SU-DHL-6 (cell line): ENCODE results near the gene MYRFL.

ENCODE experiments used
- CTCF ChIP-seq: fragments of 200-600 bp; sonication (generic); IDR thresholded peaks from one replicate; pipeline ENCODE4 v1.5.1; 2017; ENCODE audit warnings: antibody characterized with exemption, mild to moderate bottlenecking, low read length, moderate library complexity; ENCODE audit not compliant: insufficient read depth, poor library complexity, severe bottlenecking
- EZH2phosphoT487 ChIP-seq: fragments of 200-600 bp; sonication (generic), shearing (Covaris generic); conservative IDR thresholded peaks from 2 replicates; pipeline ENCODE4 v1.6.1; 2018; ENCODE audit warnings: mild to moderate bottlenecking, antibody characterized with exemption, low read length, moderate library complexity, mixed read lengths

GRCh38 chr12:69985656-69986055 lies 160.6 kb downstream of the MYRFL start:
- TF ChIP-seq CTCF (peak; percentile 20), EZH2phosphoT487 (no peak)
